HG03095 (cell line): ENCODE results near the gene MEGF8.
A peak's percentile ranks its signal among the peaks of the same experiment; 100 is the strongest.

Experiments used
- ATAC-seq: cut with Tn5 transposase; IDR thresholded peaks from one replicate; pipeline ENCODE4 v1.9.1; 2021; ENCODE audit warnings: moderate library complexity; ENCODE audit not compliant: unreplicated experiment

The MEGF8 gene

DNA sequence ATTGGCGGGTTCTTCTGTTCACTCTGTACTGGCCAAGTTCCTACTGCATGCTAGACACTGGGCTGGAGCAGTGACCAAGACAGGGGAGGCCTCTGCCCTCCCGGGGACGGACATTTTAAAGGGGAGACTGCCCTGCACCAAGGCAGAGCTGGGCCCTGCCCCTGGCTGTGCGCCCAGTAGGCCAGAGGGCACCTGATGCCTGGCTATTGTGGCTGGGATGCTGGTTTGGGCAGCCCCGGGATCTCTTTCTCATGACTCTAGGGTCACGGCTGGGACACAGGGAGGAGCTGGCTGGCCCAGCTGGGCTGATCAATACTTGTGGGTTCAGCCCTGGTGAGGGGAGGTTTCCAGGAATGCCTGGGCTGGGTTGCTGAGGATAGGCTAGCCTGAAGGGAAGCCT lies 84.0 kb downstream of the MEGF8 start:
- ATAC-seq, result no peak

DNA sequence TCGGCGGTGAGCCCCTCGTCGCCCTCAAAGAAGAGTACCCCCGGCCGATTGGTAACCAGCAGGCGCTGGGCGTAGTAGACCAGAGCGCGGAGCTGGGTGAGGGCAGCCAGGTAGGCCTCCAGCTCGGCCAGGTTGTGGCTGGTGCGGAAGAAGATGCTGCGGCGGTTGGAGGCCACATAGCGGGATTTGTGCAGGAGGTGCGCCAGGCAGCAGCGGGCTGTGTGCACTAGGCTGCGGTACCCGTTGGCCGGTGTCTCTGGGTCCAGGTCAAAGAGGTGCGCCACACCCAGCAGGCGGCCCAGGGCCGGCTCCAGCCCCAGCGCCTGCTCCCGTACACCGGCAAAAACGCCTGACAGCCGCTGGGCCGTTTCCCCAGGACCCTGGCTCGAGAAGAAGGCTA lies 84.9 kb downstream of the MEGF8 start:
- no peak for ATAC-seq

DNA sequence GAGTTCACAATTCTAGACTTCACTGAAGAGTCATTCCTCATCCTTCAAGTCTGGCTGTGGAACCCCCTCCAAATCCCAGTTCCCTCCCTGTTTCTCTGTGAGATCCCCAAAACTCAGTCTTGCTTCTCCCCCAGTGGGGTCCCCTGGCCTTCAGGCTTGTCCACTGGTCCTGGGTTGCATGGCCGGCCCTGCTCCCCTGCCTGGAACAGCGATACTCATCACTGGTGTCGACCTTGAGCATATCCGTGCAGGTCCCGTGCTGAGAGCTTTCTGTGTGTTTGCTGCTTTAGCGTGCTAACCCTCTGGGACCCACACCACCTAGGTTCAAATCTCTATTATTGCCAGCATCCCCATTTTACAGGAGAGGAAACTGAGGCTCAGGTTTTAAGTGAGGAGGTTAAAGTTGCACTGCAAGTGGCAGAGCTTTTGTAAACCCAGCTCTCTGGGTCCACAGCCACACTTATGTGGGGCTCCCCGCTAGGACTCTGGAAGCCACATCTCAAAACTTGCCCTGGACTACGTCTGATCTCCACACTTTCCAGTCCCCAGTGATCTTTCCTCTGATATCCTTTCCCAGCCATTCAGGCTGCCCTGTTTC lies 86.2 kb downstream of the MEGF8 start:
- no peak for ATAC-seq

DNA sequence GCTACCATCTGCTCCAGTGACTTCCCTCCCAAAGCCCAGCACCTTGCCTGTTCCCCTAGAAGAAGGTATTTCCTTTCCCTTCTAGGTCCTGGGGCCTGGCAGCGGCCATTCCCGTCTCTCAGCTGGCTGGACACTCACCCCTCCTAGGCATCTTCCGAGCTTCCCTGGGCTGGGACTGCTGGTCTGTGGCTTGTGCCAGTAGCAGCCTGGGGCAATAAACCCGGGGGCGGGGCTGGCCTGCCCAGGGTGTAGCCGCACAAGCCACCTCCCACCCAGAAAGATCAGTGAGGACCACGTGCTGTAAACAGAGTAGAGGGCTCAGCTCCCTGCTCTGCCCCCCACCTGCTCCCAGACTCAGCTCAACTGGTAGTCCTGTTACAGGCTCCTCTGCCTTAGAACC lies 86.8 kb downstream of the MEGF8 start:
- no peak for ATAC-seq

DNA sequence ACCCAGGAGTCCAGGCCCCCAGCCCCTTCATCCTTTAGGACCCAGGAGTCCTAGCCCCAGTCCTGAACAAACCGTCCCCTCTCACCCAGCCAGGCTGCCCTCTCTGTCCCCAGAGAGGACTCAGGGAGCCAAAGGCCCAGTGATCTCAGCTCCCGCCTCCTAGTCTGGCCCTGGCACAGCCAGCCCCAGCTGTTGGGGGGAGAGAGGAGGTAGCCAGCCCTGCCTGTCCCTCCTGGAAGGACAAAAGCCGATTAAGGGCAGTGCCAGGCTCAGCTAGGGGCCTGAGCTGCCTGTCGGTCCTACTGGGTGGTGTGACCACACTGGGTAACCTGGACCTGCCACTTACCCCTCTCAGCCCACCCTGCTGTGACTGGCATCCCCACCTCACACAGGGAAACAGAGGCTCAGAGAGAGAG lies 87.2 kb downstream of the MEGF8 start:
- ATAC-seq, result no peak

DNA sequence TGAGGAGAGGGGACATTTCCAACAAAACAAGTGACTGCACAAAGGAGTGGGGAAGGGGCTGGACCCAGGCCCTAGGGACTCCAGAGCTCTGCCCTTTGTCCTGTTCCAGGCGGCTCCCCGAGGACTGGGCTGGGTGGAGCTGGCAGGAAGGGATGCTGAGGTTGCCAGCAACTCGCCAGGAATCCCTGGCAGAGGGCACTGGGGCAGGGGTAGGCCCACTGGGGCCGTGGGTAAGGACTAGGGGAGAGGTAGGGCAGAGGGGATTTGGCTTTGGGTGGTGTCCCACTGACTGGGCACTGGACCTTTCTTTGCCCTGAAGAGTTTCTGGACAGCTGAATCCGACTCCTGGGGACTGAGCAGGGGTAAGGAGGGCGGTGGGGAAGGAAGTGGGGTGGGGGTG lies 93.9 kb downstream of the MEGF8 start:
- ATAC-seq, result no peak

DNA sequence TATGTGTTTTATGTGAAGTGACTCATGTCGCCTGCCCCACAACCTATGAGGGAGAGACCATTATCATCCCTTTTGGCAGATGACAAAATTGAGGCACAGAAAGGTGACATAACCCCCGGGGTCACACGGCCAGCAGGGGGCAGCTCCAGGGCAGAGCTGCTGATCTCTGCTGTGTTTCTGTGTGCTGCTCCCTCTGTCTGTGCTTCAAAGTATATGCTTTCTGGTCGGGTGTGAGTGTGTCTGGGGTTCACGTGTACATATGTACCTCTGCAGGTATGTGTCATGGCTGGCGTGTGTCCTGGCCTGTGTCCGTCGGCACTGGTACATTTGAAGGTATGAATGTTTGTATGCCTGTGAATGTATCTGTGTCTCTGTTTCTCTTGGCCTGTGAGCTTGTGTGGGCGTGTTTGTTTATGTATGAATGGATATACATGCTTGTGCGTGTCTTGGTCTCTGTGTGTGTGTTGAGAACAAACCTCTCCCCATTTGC lies 94.7 kb downstream of the MEGF8 start:
- ATAC-seq, result no peak

DNA sequence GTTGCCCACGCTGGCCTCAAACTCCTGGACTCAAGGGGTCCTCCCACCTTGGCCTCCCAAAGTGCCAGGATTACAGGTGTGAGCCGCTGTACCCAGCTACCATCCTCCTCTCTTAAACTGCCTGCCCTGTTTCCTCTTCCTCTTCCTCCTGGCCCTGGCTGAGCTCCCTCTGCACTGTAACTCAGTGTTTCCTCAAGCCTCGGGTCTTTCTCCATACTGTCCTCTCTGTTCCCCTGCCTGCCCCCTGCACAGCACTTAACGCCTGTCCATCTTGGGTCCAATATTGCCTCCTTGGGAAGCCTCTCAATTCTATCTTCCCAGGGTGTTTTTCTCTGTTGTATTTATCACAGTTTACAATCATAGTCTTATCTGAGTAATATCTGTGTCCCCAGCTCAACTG lies 95.7 kb downstream of the MEGF8 start:
- no peak for ATAC-seq

DNA sequence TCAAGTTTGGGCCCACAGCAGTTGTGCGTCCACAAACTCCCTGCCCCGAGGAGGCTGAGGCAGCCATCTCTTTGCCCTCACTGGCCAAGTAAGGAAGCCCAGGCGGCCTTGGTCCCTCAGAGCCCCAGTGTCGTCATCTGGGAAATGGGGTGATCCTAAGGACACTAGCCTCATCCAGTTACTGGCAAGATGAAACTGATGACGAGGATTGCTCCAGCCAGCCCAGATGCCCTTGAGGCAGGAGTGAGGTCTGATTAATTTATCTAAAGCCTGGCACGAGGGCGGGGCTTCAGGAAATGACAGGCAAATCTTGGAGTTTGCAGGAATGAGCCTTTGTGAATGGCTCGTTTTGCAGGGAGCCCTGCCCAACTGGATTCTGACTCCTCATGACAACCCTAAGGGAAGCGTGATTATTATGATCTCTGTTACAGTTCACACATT lies 96.2 kb downstream of the MEGF8 start:
- no peak for ATAC-seq

DNA sequence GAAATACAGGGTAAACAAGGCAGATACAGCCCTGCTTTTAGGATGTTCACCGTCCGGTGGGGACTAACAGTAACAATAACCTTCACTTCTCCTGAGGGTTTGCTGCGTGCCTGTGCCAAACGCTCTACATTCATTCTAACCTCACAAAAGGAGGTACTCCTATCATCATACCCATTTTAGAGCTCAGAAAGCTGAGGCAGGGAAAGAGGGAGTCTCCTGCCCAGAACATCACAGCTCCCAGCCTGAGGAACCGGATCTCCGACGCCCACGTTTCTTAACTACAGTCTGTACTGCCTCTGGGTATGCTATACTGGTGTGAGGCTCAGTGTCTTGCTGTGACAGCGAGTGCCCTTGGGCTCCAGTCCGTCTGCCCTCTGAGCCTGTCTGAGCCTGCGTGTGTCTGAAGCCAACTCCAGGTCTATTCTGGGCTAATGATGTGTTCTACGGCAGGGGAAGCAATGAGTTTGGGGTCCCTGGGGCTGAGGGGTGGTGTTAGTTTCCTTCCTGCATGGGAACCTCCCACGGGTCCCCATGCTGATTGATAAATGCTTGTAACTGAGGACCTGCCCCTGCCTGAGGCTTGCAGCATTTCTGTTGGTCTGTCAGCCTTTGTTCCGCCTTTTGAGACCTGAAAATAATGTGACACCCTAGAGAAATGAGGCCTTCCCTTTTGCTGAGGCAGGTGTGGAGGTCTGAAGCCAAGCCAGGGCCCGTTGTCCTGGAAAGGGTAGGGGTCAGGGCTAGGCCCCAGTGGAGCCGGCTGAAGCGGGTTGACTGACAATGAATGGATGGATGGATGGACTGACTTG lies 96.9 kb downstream of the MEGF8 start:
- ATAC-seq, result no peak

DNA sequence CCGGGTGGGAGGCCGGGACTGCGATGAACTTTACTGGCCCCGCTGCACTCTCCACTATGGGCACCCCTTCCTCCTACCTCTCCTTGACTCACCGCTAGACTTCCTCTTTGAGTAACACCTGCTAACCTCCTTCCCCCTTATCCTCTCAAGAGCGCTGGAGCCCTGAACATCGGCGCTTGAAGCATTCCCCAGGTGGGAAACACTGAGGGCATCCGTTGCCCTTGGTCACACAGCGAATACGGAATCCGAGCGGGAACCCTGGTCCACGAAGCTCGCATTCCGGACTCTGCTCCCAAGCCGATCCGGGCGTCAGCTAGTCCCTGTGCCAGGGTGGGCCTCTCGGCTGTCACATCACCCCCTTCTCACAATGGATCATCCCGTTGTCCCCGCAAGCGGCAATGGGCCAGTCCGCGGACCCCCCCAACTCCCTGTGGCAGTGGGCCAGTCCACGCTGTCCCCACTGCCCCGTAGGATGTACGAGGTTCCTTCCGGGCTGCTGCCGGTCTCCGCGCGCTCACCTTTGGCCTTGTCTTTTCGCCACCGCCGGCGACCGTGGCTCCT lies 97.5 kb downstream of the MEGF8 start:
- ATAC-seq, result peak; percentile 28

DNA sequence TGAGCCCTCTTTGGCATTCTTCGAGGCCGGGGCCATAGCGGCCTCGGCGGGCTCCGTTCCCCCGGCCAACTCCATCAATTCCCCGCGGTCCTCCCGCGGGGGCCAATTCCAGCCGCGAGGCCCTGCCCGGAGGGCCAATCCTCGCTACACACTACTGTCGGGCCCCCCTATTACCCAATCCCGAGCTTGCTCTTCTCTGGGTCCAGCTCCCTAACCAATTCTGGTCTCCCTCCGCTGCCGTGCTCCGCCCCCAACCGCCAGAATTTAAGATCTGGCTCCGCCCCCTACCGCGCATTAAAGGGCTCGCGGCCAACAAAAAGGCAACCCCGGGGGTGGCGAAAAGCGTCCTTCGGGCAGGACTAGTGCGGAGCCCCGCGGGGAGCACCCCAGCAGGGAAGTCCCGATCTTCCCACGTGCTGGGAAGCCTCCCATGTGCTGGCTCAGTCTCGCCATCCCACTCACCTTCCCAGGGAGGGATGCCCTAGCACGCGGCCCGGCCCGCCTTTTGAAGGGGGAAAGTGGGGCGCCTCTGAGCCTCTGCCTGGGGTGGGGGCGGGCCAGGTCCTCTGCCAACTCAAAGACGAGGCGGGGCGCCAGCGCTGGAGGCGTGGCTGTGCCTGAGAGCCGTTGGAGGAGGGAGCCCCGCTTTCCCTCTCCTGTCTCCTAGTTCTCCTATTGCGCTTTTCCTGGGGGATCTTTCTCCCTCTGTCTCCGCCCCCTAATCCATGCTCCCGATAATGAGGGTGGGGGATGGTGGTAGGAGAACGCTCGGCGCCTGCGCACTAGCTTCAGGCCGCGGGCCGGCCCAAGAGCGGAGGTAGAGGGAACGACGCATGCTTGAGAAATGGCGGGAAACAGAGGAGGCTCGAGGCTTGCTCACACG lies 98.3 kb downstream of the MEGF8 start:
- ATAC-seq, result peak; percentile 76

DNA sequence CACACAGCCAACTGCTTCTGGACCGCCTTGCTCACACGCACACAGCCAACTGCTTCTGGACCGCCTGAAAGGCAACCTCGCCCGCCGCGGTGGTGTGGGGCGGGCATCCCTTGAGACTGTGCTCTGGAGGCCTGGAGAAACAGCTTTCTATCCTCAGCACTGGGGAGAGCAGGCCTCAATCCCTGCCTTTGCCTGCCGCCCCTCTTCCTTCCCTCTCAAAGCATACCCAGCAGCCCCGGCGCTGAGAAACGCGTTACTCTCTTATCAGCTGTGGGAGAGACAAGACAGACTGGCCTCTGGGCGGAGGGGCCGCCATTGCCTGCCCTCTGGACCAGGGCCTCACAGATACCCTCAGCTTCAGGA lies 98.9 kb downstream of the MEGF8 start:
- no peak for ATAC-seq

DNA sequence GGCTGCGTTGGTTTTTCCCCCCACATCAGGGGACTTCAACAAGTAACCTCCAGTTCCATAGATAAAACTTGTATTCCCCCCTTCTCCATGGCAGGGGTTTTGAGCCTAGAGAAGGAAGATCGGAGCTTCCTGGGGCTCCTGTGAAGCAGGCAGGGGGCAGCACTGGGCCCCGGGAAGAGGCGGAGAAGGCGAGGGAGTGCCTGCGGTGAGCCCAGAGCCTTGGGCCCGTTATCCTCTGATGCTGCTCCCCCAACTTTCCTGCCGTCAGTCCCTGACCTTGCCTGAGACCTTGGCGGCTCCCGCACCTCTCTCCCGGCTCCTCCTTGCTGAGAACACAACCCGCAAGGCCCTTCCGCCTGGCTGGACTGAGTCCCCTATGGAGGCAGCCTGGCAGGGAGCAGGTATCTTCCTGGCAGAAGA lies 99.3 kb downstream of the MEGF8 start:
- no peak for ATAC-seq

DNA sequence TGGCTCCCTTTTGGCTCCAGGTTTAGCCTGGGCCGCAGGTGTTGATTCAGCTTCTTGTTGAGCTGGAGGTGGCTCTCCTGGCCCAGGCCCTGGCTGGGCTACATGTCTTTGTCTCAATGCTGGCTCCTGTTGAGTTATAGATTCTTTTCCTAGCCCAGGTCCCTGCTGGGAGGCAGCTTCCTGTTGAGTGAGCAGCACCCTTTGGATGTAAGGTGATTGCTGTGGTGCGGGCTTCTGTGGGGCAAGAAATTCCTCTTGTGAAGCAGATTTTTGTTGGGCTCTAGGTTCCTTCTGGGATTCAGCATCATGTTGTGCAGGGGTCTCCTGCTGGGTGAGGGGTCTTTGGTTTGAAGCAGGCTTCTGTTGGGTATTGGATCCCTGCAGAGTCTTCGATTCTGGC lies 101.2 kb downstream of the MEGF8 start:
- ATAC-seq, result no peak

DNA sequence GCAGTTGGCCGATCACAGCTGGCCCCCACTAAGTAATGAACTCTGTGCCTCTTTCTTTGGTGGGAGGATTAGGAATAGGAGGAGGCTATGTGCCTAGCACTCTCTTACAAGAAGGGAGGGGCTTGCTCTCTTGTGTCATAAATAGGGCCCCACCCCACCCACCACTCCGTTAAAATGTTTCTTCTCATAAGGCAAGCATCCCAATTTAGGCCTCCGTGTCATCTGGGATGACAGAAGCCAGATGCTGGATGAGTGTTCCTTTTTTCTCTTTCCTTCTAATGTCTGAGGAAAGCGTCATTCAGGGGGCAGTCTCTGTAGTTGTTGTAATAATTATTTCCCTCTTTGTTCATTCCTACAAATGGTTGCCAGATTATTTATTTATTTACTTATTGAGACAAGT lies 101.9 kb downstream of the MEGF8 start, which contains the start of gene LIPE:
Gene LIPE (minus strand): TSS at position 76 of the 400 bp plus-strand sequence. CDS start 239 bp downstream, outside the sequence.
- no peak for ATAC-seq
